HepG2 (cell line): Measurements from ENCODE around the gene GPC3. TPM values are rescaled to one million over a fixed set of nuclear protein-coding genes. Genes with fewer than 3 reads are reported as not detected.
A peak's percentile ranks its signal among the peaks of the same experiment; 100 is the strongest.

Source experiments
- ATM ChIP-seq: fragments of 450-650 bp; IDR thresholded peaks from 2 replicates; pipeline ENCODE4 v1.7.1; 2017; ENCODE audit warnings: mild to moderate bottlenecking, borderline replicate concordance
- FOSL2 ChIP-seq: sonication (generic); formaldehyde crosslinking; IDR thresholded peaks from 2 replicates; pipeline ENCODE4 v1.4.0; 2020; ENCODE audit warnings: missing genetic modification reagents
- FOXP1 ChIP-seq, 2 experiments: fragments of 450-650 bp in 1 of 2; IDR thresholded peaks; 2 replicates each; pipeline ENCODE4 v1.6.1; 2017 to 2018; ENCODE audit warnings: antibody characterized with exemption in 1 of 2
- GFI1 ChIP-seq: sonication (generic); formaldehyde crosslinking; IDR thresholded peaks from 2 replicates; pipeline ENCODE4 v1.5.0; 2020; ENCODE audit warnings: missing genetic modification reagents, mild to moderate bottlenecking, borderline replicate concordance
- HMGA1 ChIP-seq: sonication (generic); formaldehyde crosslinking; conservative IDR thresholded peaks from 2 replicates; pipeline ENCODE4 v1.4.0; 2020; ENCODE audit warnings: missing genetic modification reagents
- ISL2 ChIP-seq: sonication (generic); formaldehyde crosslinking; IDR thresholded peaks from 2 replicates; pipeline ENCODE4 v1.5.0; 2020; ENCODE audit warnings: missing genetic modification reagents
- MLX ChIP-seq: IDR thresholded peaks from 2 replicates; pipeline ENCODE4 v1.6.1; 2016
- NR2F6 ChIP-seq, 2 experiments: IDR thresholded peaks; 2 replicates each; pipeline ENCODE4 v1.6.1; 2016; ENCODE audit warnings: antibody characterized with exemption in 1 of 2, mild to moderate bottlenecking in 1 of 2
- POLR2A ChIP-seq, 2 experiments: IDR thresholded peaks; 2 replicates each; pipeline ENCODE4 v1.6.1; 2011; ENCODE audit warnings: low read depth in 2 of 2, low read length in 2 of 2, mild to moderate bottlenecking in 1 of 2, moderate library complexity in 1 of 2; ENCODE audit not compliant: insufficient read depth in 1 of 2
- ZBTB20 ChIP-seq: sonication (generic); formaldehyde crosslinking; IDR thresholded peaks from 2 replicates; pipeline ENCODE4 v1.8.1; 2023; ENCODE audit warnings: missing genetic modification reagents, low read depth, mild to moderate bottlenecking, borderline replicate concordance
- ZNF362 ChIP-seq: sonication (generic); formaldehyde crosslinking; IDR thresholded peaks from 2 replicates; pipeline ENCODE4 v1.4.0; 2020; ENCODE audit warnings: missing genetic modification reagents, mild to moderate bottlenecking, borderline replicate concordance
- ZNF446 ChIP-seq: sonication (generic); formaldehyde crosslinking; IDR thresholded peaks from 2 replicates; pipeline ENCODE4 v1.5.0; 2020; ENCODE audit warnings: mild to moderate bottlenecking, missing genetic modification reagents
- ZSCAN20 ChIP-seq: sonication (generic); formaldehyde crosslinking; IDR thresholded peaks from 2 replicates; pipeline ENCODE4 v1.4.0; 2020; ENCODE audit warnings: missing genetic modification reagents, mild to moderate bottlenecking, borderline replicate concordance
- polyA plus RNA-seq, 8 experiments: library from polyadenylated mRNA; depleted of rRNA in 3 of 8; stranded (reverse) in 7 of 8; unstranded in 1 of 8; fragments of >200 nt; fragmentation: Illumina TruSeq in 4 of 8; extraction: Trizol in 4 of 8; gene quantifications; 2 replicates each; pipeline versions ENCODE4 v1.2.1 to v1.2.3, GENCODE V29; 2011 to 2016; ENCODE audit warnings: low read depth in 4 of 8, missing spikeins in 1 of 8, mixed read lengths in 1 of 8; ENCODE audit not compliant: insufficient read depth in 1 of 8
- total RNA-seq, 5 experiments: library from RNA; depleted of rRNA; stranded (reverse); fragments of >200 nt; fragmentation: Illumina TruSeq; extraction: Trizol; gene quantifications; 2 replicates each; pipeline ENCODE4 v1.2.3, GENCODE V29; 2016; ENCODE audit warnings: low read depth in 1 of 5
- TF ChIP-seq, protein P1 (sequence below): sonication (generic); formaldehyde crosslinking; IDR thresholded peaks from 2 replicates; pipeline ENCODE4 v1.8.1; 2023; ENCODE audit warnings: missing genetic modification reagents, inconsistent platforms, borderline replicate concordance
- TF ChIP-seq, protein P2 (sequence below): sonication (generic); formaldehyde crosslinking; IDR thresholded peaks from 2 replicates; pipeline ENCODE4 v1.5.1; 2020; ENCODE audit warnings: missing genetic modification reagents, mild to moderate bottlenecking, borderline replicate concordance
- TF ChIP-seq, protein P3 (sequence below): sonication (generic); formaldehyde crosslinking; IDR thresholded peaks from 2 replicates; pipeline ENCODE4 v1.4.0; 2020; ENCODE audit warnings: missing genetic modification reagents, low read depth, mild to moderate bottlenecking, borderline replicate concordance
- TF ChIP-seq, protein P4 (sequence below): sonication (generic); formaldehyde crosslinking; IDR thresholded peaks from 2 replicates; pipeline ENCODE4 v1.5.0; 2020; ENCODE audit warnings: missing genetic modification reagents, mild to moderate bottlenecking, borderline replicate concordance
- TF ChIP-seq, protein P5 (sequence below): sonication (generic); formaldehyde crosslinking; IDR thresholded peaks from 2 replicates; pipeline ENCODE4 v1.5.1; 2020; ENCODE audit warnings: mild to moderate bottlenecking, missing genetic modification reagents, moderate library complexity
- TF ChIP-seq, protein P6 (sequence below): sonication (generic); formaldehyde crosslinking; IDR thresholded peaks from 2 replicates; pipeline ENCODE4; 2020; ENCODE audit warnings: missing genetic modification reagents, mild to moderate bottlenecking, borderline replicate concordance

The GPC3 gene
- total and polyA plus RNA-seq, 2 of the 13 experiments (the other 11 are each of a cell fraction or from before 2014, with no cell fraction given), result 1,799 to 3,263 TPM

GRCh38 chrX:134006484-134007161 lies 21.2 kb upstream of the GPC3 start (continued):
- TF ChIP-seq, protein P1, sequence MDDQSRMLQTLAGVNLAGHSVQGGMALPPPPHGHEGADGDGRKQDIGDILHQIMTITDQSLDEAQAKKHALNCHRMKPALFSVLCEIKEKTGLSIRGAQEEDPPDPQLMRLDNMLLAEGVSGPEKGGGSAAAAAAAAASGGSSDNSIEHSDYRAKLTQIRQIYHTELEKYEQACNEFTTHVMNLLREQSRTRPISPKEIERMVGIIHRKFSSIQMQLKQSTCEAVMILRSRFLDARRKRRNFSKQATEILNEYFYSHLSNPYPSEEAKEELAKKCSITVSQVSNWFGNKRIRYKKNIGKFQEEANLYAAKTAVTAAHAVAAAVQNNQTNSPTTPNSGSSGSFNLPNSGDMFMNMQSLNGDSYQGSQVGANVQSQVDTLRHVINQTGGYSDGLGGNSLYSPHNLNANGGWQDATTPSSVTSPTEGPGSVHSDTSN (CRISPR knock-in tag), result no peak
- TF ChIP-seq POLR2A (IDR thresholded peaks at IDR 0.05; ENCODE audit: insufficient read depth in 1 of 2, low read depth in 2 of 2, low read length in 2 of 2) (no peak), FOXP1 (IDR thresholded peaks at IDR 0.05) (no peak), FOXP1 (CRISPR knock-in tag; IDR thresholded peaks at IDR 0.05) (peak; percentile 68; the same call in 1 of the 2 replicates), ZNF446 (CRISPR knock-in tag) (no peak), ZNF362 (CRISPR knock-in tag) (peak; percentile 29; the same call in 1 of the 2 replicates), GFI1 (CRISPR knock-in tag) (peak; percentile 29; the same call in 1 of the 2 replicates), ATM (no peak), MLX (0 out of 2 replicates have a peak, but pooled peaks have one; percentile 61), ZSCAN20 (CRISPR knock-in tag) (no peak), ISL2 (CRISPR knock-in tag) (peak; percentile 91), ZBTB20 (CRISPR knock-in tag) (no peak), HMGA1 (CRISPR knock-in tag) (no peak), NR2F6 (IDR thresholded peaks at IDR 0.05) (peak; percentile 78), NR2F6 (CRISPR knock-in tag; IDR thresholded peaks at IDR 0.05) (peak; percentile 78), FOSL2 (CRISPR knock-in tag) (peak; percentile 66)
- TF ChIP-seq, protein P2, sequence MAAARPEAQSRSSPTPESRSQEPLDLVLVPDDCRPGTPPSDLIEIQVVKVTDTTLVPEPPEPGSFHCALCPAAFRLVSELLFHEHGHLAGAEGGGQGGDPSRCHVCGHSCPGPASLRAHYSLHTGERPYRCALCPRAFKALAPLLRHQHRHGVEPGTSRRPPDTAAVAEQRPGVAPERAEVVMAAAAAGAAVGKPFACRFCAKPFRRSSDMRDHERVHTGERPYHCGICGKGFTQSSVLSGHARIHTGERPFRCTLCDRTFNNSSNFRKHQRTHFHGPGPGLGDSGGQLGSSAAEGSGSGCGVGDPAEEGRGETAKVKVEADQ, result no peak
- TF ChIP-seq, protein P3, sequence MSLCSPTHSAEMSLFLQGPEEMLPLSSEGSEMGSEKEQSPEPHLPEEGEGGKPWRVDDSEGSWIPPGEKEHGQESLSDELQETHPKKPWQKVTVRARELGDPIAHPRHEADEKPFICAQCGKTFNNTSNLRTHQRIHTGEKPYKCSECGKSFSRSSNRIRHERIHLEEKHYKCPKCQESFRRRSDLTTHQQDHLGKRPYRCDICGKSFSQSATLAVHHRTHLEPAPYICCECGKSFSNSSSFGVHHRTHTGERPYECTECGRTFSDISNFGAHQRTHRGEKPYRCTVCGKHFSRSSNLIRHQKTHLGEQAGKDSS, result no peak
- TF ChIP-seq, protein P4, sequence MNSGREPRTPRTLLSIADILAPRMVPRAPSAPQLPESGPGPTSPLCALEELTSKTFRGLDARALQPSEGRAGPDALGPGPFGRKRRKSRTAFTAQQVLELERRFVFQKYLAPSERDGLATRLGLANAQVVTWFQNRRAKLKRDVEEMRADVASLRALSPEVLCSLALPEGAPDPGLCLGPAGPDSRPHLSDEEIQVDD (CRISPR knock-in tag), result no peak
- TF ChIP-seq, protein P5, sequence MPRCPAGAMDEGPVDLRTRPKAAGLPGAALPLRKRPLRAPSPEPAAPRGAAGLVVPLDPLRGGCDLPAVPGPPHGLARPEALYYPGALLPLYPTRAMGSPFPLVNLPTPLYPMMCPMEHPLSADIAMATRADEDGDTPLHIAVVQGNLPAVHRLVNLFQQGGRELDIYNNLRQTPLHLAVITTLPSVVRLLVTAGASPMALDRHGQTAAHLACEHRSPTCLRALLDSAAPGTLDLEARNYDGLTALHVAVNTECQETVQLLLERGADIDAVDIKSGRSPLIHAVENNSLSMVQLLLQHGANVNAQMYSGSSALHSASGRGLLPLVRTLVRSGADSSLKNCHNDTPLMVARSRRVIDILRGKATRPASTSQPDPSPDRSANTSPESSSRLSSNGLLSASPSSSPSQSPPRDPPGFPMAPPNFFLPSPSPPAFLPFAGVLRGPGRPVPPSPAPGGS (CRISPR knock-in tag), result no peak
- TF ChIP-seq, protein P6, sequence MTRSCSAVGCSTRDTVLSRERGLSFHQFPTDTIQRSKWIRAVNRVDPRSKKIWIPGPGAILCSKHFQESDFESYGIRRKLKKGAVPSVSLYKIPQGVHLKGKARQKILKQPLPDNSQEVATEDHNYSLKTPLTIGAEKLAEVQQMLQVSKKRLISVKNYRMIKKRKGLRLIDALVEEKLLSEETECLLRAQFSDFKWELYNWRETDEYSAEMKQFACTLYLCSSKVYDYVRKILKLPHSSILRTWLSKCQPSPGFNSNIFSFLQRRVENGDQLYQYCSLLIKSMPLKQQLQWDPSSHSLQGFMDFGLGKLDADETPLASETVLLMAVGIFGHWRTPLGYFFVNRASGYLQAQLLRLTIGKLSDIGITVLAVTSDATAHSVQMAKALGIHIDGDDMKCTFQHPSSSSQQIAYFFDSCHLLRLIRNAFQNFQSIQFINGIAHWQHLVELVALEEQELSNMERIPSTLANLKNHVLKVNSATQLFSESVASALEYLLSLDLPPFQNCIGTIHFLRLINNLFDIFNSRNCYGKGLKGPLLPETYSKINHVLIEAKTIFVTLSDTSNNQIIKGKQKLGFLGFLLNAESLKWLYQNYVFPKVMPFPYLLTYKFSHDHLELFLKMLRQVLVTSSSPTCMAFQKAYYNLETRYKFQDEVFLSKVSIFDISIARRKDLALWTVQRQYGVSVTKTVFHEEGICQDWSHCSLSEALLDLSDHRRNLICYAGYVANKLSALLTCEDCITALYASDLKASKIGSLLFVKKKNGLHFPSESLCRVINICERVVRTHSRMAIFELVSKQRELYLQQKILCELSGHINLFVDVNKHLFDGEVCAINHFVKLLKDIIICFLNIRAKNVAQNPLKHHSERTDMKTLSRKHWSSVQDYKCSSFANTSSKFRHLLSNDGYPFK, result no peak
